Urothelium cell line (cell line): ENCODE data around the gene ZNF101.
A peak's percentile ranks its signal among the peaks of the same experiment; 100 is the strongest.

Source experiments
- DNase-seq: peaks from one replicate; pipeline ENCODE4 v3.0.0; 2011; ENCODE audit warnings: low spot score, mixed read lengths
- FAIRE-seq: peaks from 2 replicates; lab custom pipeline; 2011; peaks lifted over from hg19 to GRCh38; lab: Jason Lieb, UNC

Gene ZNF101

DNA sequence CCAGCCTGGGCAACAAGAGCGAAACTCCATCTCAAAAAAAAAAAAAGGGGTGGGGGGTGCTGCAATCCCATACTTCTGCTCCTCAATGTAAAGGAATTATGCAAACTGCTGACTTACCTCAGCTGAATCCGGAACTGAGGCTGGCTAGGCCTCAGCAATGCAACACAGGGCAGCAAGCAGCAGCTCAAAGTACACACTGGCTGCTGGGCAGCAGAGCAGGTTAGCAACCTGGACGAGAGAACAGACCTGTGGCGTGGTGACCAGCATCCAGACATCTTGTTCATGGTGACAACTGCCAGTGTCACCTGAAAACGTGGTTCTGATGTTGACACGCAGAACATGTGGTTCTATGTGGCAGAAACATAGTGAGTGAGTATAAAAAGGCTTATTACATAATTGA, 36.2 kb downstream of the ZNF101 start:
- DNase-seq (no peak), FAIRE-seq (no peak)

- DNase-seq: no peak
- no peak for FAIRE-seq
Measured at GRCh38 chr19:19710506-19710905, 41.9 kb downstream of the ZNF101 start.

DNA sequence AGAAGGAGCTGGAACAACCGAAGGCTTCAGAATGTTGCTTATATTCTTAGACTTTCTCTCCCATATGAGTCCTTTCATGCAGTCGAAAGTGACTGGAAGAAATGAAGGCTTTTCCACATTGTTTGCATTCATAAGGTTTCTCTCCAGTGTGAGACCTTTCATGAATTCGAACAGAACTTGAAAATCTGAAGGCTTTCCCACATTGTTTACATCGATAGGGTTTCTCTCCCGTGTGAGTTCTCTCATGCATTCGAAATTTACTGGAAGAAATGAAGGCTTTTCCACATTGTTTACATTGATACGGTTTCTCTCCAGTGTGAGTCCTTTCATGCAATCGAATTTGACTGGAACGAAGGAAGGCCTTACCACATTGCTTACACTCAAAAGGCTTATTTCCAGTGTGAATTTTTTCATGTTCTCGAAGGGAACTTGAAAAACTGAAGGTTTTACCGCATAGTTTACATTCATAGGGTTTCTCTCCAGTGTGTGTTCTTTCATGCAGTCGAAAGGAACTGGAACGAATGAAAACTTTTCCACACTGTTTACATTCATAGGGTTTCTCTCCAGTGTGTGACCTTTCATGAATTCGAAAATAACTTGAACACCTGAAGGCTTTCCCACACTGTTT, 42.8 kb downstream of the ZNF101 start:
- DNase-seq (no peak), FAIRE-seq (no peak)

GRCh38 chr19:19711934-19712828, 43.5 kb downstream of the ZNF101 start:
- DNase-seq (no peak), FAIRE-seq (no peak)

GRCh38 chr19:19719798-19720197, 51.2 kb downstream of the ZNF101 start:
- DNase-seq: no peak
- FAIRE-seq: no peak

GRCh38 chr19:19721896-19722295, 53.3 kb downstream of the ZNF101 start:
- FAIRE-seq (no peak), DNase-seq (no peak)

GRCh38 chr19:19732579-19733501, 64.2 kb downstream of the ZNF101 start, which contains the start of gene ZNF14:
Gene ZNF14, minus strand, starts transcription at chr19:19733112. Its CDS starts 154 bp downstream, at chr19:19732958.
- FAIRE-seq (no peak), DNase-seq (peak; percentile 79)
